VCaP (cell line): ENCODE measurements around the gene RUNX1.

Experiments used
- H3K27ac ChIP-seq: fragments of 450-650 bp; 2 replicates; pipeline ENCODE4 v1.5.1; 2017
- TF ChIP-seq, protein P1 (sequence below): fragments of 450-650 bp; conservative IDR thresholded peaks from 2 replicates; pipeline ENCODE4 v1.5.1; 2017; ENCODE audit warnings: mild to moderate bottlenecking, moderate library complexity

RUNX1 gene

GRCh38 chr21:34783815-34784214 lies 265.3 kb downstream of the RUNX1 start:
- H3K27ac ChIP-seq: no peak overlapping the region
- TF ChIP-seq, protein P1, sequence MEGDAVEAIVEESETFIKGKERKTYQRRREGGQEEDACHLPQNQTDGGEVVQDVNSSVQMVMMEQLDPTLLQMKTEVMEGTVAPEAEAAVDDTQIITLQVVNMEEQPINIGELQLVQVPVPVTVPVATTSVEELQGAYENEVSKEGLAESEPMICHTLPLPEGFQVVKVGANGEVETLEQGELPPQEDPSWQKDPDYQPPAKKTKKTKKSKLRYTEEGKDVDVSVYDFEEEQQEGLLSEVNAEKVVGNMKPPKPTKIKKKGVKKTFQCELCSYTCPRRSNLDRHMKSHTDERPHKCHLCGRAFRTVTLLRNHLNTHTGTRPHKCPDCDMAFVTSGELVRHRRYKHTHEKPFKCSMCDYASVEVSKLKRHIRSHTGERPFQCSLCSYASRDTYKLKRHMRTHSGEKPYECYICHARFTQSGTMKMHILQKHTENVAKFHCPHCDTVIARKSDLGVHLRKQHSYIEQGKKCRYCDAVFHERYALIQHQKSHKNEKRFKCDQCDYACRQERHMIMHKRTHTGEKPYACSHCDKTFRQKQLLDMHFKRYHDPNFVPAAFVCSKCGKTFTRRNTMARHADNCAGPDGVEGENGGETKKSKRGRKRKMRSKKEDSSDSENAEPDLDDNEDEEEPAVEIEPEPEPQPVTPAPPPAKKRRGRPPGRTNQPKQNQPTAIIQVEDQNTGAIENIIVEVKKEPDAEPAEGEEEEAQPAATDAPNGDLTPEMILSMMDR: no peak

GRCh38 chr21:34782506-34783360 lies 266.4 kb downstream of the RUNX1 start:
- H3K27ac ChIP-seq: no peak overlapping the region
- TF ChIP-seq, protein P1: no peak

- TF ChIP-seq, protein P1: no peak
- H3K27ac ChIP-seq: peak overlapping the region; percentile 1; the same call in 1 of the 2 replicates
Observed at GRCh38 chr21:34781526-34781925, 267.6 kb downstream of the RUNX1 start.

- no peak overlapping the region for H3K27ac ChIP-seq
- TF ChIP-seq, protein P1: no peak
Observed at GRCh38 chr21:34779860-34780259, 269.2 kb downstream of the RUNX1 start.

GRCh38 chr21:34775793-34776192 lies 273.3 kb downstream of the RUNX1 start:
- TF ChIP-seq, protein P1: no peak
- H3K27ac ChIP-seq: peak overlapping the region; percentile 8

GRCh38 chr21:34774750-34775149 lies 274.4 kb downstream of the RUNX1 start:
- TF ChIP-seq, protein P1: no peak
- H3K27ac ChIP-seq: peak overlapping the region; percentile 8

- TF ChIP-seq, protein P1: no peak
- no peak overlapping the region for H3K27ac ChIP-seq
Observed at GRCh38 chr21:34771512-34772028, 277.5 kb downstream of the RUNX1 start.
